Progenitor cell of endocrine pancreas (in vitro differentiated cells): ENCODE results near the gene PROK1. TPM values are rescaled to one million over a fixed set of nuclear protein-coding genes. Genes with fewer than 3 reads are reported as not detected.
A peak's percentile ranks its signal among the peaks of the same experiment; 100 is the strongest.
"Not testable (repeated sequence)": the region's sequence is repeated elsewhere in the genome, so short reads cannot be mapped to it uniquely, and the experiment has no call there.

Source experiments
- DNase-seq: peaks from one replicate; pipeline ENCODE4 v3.0.0; 2021; ENCODE audit warnings: low spot score; ENCODE audit not compliant: unreplicated experiment
- H3K27ac Mint-ChIP-seq: 2 replicates; pipeline ENCODE4 v1.8.0; 2021; ENCODE audit warnings: mild to moderate bottlenecking, moderate library complexity, mixed read lengths
- H3K27me3 Mint-ChIP-seq: 2 replicates; pipeline ENCODE4 v1.8.0; 2021; ENCODE audit warnings: mixed read lengths
- H3K36me3 Mint-ChIP-seq: 2 replicates; pipeline ENCODE4 v1.8.0; 2022; ENCODE audit warnings: mixed read lengths; ENCODE audit not compliant: insufficient read depth
- H3K4me1 Mint-ChIP-seq: 2 replicates; pipeline ENCODE4 v1.8.0; 2021; ENCODE audit warnings: low read depth, mixed read lengths
- H3K4me3 Mint-ChIP-seq: 2 replicates; pipeline ENCODE4 v1.8.0; 2021; ENCODE audit warnings: low read depth, mild to moderate bottlenecking, moderate library complexity, mixed read lengths
- H3K9me3 Mint-ChIP-seq: 2 replicates; pipeline ENCODE4 v1.8.0; 2021; ENCODE audit warnings: low read depth, mixed read lengths
- total RNA-seq: library from RNA; stranded (reverse); gene quantifications from 2 replicates; pipeline ENCODE4 v1.2.1, GENCODE V29; 2021
- TF ChIP-seq, protein P1 (sequence below): fragments of 200-600 bp; sonication (generic); IDR thresholded peaks from one replicate; pipeline ENCODE4 v1.5.0; 2021; ENCODE audit warnings: antibody characterized with exemption, mild to moderate bottlenecking; ENCODE audit not compliant: unreplicated experiment

Gene PROK1
- total RNA-seq, 1 donor from 2014 or later: not detected

DNA sequence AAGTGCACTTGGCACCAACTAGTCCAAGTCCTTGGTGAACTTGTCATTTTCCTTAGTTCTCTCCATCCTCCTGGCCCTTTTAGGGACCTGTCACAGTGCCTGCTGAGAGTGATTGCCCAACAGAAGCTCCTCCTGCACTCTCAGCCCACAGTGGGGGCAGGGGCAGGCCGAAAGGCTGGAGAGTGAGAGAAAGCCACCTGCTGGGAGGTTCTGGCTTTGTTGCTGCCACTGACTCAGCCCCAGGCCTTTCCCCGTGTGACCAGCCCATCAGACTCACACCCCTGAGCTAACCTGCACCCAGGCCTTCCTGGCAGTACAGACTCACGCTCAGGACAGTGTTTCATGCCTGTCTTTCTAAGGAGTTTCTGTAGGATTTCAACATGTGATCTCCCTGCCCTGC is 17.1 kb upstream of the PROK1 start:
- TF ChIP-seq, protein P1, sequence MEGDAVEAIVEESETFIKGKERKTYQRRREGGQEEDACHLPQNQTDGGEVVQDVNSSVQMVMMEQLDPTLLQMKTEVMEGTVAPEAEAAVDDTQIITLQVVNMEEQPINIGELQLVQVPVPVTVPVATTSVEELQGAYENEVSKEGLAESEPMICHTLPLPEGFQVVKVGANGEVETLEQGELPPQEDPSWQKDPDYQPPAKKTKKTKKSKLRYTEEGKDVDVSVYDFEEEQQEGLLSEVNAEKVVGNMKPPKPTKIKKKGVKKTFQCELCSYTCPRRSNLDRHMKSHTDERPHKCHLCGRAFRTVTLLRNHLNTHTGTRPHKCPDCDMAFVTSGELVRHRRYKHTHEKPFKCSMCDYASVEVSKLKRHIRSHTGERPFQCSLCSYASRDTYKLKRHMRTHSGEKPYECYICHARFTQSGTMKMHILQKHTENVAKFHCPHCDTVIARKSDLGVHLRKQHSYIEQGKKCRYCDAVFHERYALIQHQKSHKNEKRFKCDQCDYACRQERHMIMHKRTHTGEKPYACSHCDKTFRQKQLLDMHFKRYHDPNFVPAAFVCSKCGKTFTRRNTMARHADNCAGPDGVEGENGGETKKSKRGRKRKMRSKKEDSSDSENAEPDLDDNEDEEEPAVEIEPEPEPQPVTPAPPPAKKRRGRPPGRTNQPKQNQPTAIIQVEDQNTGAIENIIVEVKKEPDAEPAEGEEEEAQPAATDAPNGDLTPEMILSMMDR: peak; percentile 41
- DNase-seq: peak; percentile 15
- Mint-ChIP-seq H3K4me1 (no peaks in the 10 kb centered on the region), H3K4me3 (no peak overlapping the region), H3K27me3 (peaks cover 33% of the 10 kb centered on the region), H3K27ac (no peak overlapping the region), H3K36me3 (no peaks in the 10 kb centered on the region), H3K9me3 (no peaks in the 10 kb centered on the region)

- Mint-ChIP-seq H3K4me1 (no peaks in the 10 kb centered on the region), H3K27me3 (peaks cover 40% of the 10 kb centered on the region), H3K36me3 (no peaks in the 10 kb centered on the region)
Observed at GRCh38 chr1:110434946-110435345, 16.0 kb upstream of the PROK1 start.

GRCh38 chr1:110436635-110437034 is 14.3 kb upstream of the PROK1 start:
- H3K4me3 Mint-ChIP-seq: no peak overlapping the region
- H3K27me3 Mint-ChIP-seq: peaks cover 26% of the 10 kb centered on the region
- H3K36me3 Mint-ChIP-seq: no peaks in the 10 kb centered on the region
- no peak for DNase-seq
- no peaks in the 10 kb centered on the region for H3K9me3 Mint-ChIP-seq
- no peak overlapping the region for H3K27ac Mint-ChIP-seq
- no peaks in the 10 kb centered on the region for H3K4me1 Mint-ChIP-seq
- TF ChIP-seq, protein P1: no peak

More at GRCh38 chr1:110434946-110435345, 16.0 kb upstream of the PROK1 start:
- DNase-seq: no peak
- Mint-ChIP-seq H3K4me3 (no peak overlapping the region), H3K27ac (no peak overlapping the region), H3K9me3 (no peaks in the 10 kb centered on the region)
- TF ChIP-seq, protein P1: no peak

- not testable (repeated sequence) for H3K27ac Mint-ChIP-seq, H3K9me3 Mint-ChIP-seq, H3K4me1 Mint-ChIP-seq, H3K36me3 Mint-ChIP-seq, DNase-seq, H3K4me3 Mint-ChIP-seq
- H3K27me3 Mint-ChIP-seq: peaks cover 31% of the 10 kb centered on the region
Observed at GRCh38 chr1:110437645-110438299, 13.2 kb upstream of the PROK1 start.

- Mint-ChIP-seq H3K4me1 (no peaks in the 10 kb centered on the region), H3K27ac (no peak overlapping the region), H3K27me3 (peaks cover 39% of the 10 kb centered on the region), H3K4me3 (no peak overlapping the region), H3K36me3 (no peaks in the 10 kb centered on the region), H3K9me3 (no peaks in the 10 kb centered on the region)
- TF ChIP-seq, protein P1: no peak
- DNase-seq: no peak
Observed at GRCh38 chr1:110438893-110439292, 12.1 kb upstream of the PROK1 start.

DNA sequence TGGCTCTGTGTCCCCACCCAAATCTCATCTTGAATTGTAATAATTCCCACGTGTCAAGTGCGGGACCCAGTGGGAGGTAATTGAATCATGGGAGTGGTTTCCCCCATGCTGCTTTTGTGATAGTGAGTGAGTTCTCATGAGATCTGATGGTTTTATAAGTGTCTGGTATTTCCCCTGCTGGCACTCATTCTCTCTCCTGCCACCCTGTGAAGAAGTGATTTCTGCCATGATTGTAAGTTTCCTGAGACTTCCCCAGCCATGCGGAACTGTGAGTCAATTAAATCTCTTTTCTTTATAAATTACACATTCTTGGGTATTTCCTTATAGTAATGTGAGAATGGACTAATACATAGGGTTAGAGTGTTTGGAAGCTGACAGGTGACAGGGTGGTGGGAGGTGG is 11.1 kb upstream of the PROK1 start:
- H3K27me3 Mint-ChIP-seq: peaks cover 43% of the 10 kb centered on the region
- not testable (repeated sequence) for H3K36me3 Mint-ChIP-seq, H3K27ac Mint-ChIP-seq, H3K4me3 Mint-ChIP-seq, H3K9me3 Mint-ChIP-seq, H3K4me1 Mint-ChIP-seq, DNase-seq
